Bronchial epithelial cell (primary cell): ENCODE data around the gene PWWP2B. TPM values are rescaled to one million over a fixed set of nuclear protein-coding genes. Genes with fewer than 3 reads are reported as not detected.

Experiments used
- DNase-seq: peaks from one replicate; pipeline ENCODE4 v3.0.0-alpha.2; 2010; ENCODE audit warnings: low read depth
- FAIRE-seq: peaks from 2 replicates; lab custom pipeline; 2011; peaks lifted over from hg19 to GRCh38; lab: Jason Lieb, UNC
- H3K27me3 ChIP-seq: 2 replicates; pipeline ENCODE4 v1.5.1; 2011; ENCODE audit warnings: low read length; ENCODE audit not compliant: control insufficient read depth, insufficient read depth
- H3K36me3 ChIP-seq: 2 replicates; pipeline ENCODE4 v1.5.1; 2011; ENCODE audit warnings: low read length; ENCODE audit not compliant: control insufficient read depth, insufficient read depth
- H3K4me3 ChIP-seq: 2 replicates; pipeline ENCODE4 v1.5.1; 2011; ENCODE audit warnings: mild to moderate bottlenecking, low read depth, low read length, control low read depth
- CTCF ChIP-seq: IDR thresholded peaks from 2 replicates; pipeline ENCODE4 v1.5.1; 2011; ENCODE audit warnings: mild to moderate bottlenecking, moderate library complexity, low read length, control low read depth, inconsistent platforms; ENCODE audit not compliant: insufficient read depth, severe bottlenecking
- total RNA-seq: library from RNA; depleted of rRNA; stranded (reverse); fragments of >200 nt; gene quantifications from 2 replicates; pipeline ENCODE4 v1.2.1, GENCODE V29; 2014

Gene PWWP2B
- total RNA-seq, 1 donor from 2014 or later: 40.0 TPM

DNA sequence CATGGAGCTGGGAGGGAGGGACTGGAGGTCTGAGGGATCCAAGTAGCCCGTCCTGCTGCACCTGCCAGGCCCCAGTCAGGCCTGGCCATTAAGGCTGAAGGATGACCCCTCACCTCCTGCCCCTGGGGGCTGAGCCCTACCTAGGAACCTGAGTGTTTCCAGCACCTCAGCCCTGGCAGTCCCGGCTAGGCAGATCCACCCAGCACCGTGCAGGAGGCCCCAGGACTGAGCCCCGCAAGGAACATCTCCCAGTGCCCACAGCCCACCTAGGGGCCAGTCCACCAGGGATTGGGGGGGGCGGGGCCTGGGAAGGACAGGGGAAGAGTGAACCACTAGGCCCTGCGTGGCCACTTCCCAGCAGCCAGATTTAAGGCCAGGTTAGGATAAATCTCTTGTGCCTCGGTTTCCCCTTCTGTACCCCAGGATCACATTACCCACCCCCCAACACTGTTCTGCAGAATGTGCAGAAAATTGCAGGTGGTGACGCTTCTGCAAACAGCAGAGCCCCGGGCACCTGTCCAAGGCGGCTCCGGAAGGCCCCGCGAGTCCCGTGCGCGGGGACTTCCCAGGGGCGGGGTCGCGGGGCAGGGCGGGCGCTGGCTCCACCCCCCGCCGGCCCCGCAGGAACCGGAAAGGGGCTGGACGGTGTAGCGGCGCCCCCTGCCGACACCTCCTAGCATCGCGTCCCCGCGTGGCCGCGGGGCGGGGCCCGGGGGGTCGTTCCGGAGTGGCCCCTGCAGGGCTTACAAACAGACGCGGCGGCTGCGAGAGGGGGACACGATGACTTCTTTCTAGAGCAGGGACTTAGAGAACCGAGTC, 55.9 kb downstream of the PWWP2B start:
- no peaks in the 10 kb centered on the region for H3K36me3 ChIP-seq
- FAIRE-seq (no peak), DNase-seq (peak; percentile 48)
- peak; percentile 89 for TF ChIP-seq CTCF
- no peaks in the 10 kb centered on the region for H3K27me3 ChIP-seq
- no peak overlapping the region for H3K4me3 ChIP-seq

DNA sequence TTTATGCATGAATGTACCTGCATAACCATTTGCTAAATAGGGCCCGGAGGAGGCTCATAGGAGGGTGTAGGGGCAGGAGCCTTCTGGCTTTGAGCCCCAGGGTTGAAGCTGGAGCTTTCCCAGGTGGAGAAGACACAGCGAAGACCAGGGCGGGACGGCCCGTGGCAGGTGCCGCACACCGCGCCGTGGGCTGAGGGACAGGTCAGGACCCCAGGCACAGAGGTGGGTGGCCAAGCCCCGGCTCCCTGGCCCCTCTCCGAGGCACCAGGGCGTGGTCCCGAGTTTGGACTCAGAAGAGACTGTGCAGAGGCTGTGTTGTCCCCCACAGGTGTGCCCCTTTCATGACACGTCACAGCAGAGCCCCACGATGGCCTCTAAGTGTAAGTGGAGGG, 56.5 kb downstream of the PWWP2B start:
- Histone ChIP-seq H3K4me3 (no peak overlapping the region), H3K36me3 (no peaks in the 10 kb centered on the region), H3K27me3 (no peaks in the 10 kb centered on the region)
- DNase-seq (no peak), FAIRE-seq (no peak)
- TF ChIP-seq CTCF: no peak

DNA sequence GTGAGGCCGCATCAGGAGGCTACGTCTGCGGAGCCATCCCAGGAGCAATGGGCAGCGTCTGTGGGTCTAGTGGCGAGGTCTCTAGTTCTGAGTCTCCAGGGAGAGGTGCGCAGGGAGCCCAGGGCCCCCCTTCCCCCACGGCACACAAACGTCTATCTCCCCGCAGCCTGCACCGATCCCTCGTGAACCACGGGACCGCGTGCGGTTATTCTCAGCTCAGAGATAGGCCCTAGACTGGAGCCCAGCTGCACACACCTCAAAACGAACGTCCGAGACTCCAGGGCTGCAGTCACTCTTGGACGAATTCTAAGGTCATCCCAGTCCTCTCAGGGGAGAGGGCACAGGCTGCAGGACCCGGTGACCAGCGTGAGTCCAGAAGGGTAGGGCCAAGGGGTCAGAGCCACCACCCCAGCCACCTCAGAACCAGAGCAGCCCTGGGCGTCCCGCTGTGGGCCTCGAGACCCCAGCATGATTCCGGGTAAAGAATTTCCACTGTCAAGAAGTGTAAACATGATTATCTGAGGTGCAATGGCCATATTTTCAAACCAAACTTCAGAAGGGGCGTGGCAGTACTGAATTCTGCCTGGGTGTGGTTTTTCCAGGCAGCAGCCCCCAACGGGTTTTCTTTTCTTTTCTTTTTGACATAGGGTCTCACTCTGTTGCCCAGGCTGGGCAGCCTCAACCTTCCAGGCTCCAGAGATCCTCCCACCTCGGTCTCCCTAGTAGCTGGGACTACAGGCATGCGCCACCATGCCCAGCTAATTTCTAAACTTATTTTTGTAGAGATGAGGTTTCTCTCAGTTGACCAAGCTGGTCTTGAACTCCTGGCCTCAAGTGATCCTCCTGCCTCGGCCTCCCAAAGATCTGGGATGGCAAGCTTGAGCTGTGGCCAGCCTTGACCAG, 57.5 kb downstream of the PWWP2B start:
- DNase-seq (no peak), FAIRE-seq (no peak)
- Histone ChIP-seq H3K4me3 (no peak overlapping the region), H3K36me3 (no peaks in the 10 kb centered on the region), H3K27me3 (no peaks in the 10 kb centered on the region)
- no peak for TF ChIP-seq CTCF

DNA sequence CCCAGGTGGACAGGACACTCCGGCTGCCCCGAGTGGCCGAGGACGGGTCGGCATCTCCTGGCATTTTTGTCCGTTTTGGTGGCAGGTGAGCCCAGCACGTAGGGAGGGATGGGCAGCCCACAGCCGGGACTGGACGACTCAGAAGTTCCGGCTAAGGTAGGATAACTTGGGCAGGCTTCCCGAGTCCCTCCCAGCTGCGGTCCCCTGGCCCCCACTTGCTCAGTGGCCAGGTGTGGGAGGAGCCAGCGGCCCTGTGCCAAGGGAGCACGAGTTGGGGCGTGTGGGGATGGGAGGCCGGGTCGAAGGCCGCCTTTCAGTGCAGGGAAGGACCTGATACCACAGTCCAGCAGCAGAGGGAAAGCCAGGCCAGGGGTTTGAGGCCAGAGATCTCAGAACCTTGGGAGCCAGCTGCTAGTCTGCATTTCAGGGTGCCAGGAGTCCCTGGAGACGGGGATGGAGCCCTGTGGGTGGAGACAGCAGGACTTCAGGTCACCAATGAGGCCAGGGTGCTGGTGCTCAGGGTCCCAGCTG, 58.5 kb downstream of the PWWP2B start:
- Histone ChIP-seq H3K4me3 (no peak overlapping the region), H3K27me3 (no peaks in the 10 kb centered on the region), H3K36me3 (no peaks in the 10 kb centered on the region)
- FAIRE-seq (no peak), DNase-seq (no peak)
- TF ChIP-seq CTCF: no peak

GRCh38 chr10:132455986-132456847, 59.2 kb downstream of the PWWP2B start:
- FAIRE-seq (no peak), DNase-seq (no peak)
- Histone ChIP-seq H3K27me3 (no peaks in the 10 kb centered on the region), H3K4me3 (no peak overlapping the region), H3K36me3 (no peaks in the 10 kb centered on the region)
- no peak for TF ChIP-seq CTCF
